Globus pallidus (tissue), 1 donor: Measurements from ENCODE around the gene ARPP19.
"Not testable (repeated sequence)": the region's sequence is repeated elsewhere in the genome, so short reads cannot be mapped to it uniquely, and the experiment has no call there.

Experiments used
- DNase-seq: peaks from one replicate; pipeline ENCODE4 v3.0.0-alpha.2; 2015; ENCODE audit warnings: low spot score

Gene ARPP19, protein sequence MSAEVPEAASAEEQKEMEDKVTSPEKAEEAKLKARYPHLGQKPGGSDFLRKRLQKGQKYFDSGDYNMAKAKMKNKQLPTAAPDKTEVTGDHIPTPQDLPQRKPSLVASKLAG

DNA sequence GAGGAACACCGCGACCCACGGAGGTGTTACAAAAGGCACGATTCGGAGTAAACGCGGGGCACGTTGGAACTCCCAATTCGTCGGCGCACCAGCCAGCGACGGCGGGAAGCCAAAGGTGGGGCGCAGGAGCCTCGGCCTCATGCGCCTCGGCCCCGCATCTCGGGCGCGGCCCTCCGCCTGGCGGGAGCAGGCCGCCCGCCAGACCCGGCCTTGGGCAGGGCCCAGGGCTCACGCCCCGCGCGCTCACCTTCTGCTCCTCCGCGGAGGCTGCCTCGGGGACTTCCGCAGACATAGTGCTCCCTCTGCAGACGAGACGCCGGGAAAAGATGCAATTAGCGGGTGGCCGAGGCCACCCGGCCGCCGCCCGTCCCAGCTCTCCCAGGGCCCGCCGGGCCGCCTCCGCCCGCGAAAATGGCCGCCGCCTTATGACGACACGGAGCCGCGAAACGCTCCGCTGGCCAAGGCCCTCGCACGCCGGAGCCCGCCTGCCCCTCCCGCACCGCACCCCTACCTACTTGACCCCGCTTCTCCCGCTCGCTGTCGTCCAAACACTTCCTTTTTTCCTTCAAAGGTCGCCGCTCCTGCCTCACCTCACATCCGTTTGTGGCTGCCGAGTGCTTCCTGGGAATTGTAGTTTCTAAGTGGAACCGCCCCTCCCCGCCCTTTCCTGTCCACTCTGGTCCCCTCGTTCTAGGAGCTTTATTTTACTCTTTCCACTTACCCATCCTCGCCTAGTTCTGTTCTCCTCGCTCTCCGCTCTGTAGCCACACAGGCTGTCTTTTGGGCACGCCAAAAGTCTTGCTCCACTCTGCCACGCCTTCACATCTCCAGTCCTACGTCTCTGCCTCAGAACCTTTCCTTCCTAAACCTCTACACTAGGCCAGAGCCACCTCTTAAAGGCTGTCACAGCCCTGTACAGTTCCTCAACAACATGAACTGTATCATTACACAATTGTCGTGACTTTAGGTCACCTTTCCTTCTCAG lies at the start of gene ARPP19:
Gene ARPP19 (minus strand): TSS at position 430 of the 985 bp plus-strand sequence. CDS start 138 bp downstream, at position 292.
- DNase-seq: peak; percentile 87

DNA sequence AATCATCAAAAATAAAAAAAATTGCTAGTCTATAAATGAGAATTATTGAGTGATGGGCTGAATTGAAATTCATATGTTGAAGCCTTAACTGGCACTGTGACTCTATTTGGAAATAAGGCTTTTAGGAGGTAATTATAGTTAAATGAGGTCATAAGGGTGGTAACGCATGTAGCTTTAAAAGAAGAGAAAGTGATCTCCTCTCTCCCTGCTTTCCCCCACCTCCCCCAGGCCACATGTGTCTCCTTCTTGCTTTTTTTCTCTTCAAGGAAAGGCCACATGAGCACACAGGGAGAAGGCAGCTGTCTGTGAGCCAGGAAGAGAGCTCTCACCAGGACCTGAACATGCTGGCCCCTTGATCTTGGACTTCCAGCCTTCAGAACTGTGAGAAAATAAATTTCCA lies 48.2 kb upstream of the ARPP19 start:
- DNase-seq: no peak

DNA sequence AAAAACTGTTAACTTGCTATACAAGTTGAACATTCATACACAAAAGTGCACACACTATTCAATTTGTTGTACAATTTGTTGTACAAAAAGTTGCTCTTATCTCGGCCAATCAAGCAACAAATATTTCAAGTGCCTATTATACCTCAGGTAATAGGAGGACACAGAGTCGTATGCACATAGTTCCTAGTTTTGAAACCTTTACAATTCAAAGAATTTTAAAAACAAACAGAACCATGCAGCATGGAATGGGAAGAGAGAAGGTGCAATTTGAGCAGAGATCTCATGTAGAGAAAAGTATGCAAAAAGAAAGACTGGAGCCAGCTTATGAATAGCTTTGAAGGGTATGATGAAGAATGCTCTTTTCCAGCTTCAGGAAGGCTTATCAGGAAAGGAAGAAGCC lies 46.5 kb upstream of the ARPP19 start:
- DNase-seq: no peak

DNA sequence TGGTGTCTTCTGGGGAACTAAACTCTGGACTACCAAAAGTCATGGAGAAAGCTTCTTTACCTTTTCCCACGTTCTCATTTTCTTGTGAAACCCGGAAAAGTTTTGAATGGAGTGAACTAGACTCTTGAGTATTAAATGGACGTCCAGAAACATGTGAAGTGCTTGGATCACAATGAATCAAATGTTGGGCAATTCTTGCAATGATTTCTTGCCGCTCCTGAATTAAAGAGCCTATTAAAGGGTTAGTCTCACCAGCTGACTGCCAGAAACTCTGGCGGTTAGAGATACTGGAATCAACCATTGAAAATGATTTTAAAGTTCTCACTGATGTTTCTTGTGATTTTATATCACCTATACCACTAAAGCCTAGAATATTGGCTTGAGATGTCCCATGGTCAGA lies 40.8 kb upstream of the ARPP19 start:
- no peak for DNase-seq

DNA sequence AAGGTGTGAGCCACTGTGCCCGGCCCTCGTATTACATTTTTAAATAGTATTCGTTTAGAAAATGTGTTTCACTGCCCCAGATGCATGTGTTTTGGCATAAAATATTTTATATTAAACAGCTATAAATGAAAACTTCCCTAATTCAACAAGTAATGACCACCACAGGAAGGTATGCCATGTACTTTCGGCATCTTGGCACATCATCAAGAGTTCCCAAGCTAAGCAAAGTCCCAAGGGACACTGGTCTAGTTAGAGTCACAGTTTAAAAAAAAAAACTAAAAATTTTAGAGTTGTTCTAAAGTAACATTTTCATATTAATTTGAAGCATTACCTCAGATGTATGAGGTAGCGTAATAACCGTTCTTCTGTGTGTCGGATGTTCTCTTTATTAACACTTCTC lies 15.6 kb upstream of the ARPP19 start:
- DNase-seq: no peak

DNA sequence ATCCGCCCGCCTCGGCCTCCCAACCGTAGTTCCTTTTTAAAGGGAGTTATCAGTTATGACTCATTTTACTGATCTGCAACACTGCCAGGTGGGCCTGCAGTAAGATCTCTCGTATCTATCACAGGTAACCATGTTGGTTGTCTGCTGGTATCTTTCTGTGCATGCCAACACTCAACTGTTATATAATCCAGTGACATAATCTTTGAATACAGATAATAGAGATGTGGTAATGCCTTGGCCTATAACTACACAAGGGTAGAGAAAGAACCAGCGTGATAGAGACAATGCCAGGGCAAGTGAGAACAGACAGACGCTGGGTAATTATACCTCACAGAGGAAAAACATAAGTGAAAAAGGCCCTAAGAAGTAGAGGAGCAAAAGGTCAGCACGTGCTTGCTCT lies 11.0 kb upstream of the ARPP19 start:
- no peak for DNase-seq

DNA sequence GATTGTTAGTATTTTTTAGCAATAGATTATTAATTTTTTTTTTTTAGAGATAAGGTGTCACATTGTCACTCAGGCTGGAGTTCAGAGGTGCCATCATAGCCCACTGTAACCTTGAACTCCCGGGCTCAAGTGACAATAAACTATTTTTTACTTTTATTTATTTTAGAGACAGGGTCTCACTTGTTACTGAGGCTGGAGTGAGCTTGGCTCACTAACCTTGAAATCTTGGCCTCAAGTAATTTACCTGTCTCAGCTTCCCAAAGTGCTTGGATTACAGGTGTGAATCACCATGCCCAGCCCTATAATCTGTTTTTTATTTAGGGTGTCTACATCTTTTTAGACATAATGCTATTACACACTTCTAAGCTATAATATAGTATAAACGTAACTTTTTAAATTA lies 7.9 kb upstream of the ARPP19 start:
- DNase-seq: no peak

DNA sequence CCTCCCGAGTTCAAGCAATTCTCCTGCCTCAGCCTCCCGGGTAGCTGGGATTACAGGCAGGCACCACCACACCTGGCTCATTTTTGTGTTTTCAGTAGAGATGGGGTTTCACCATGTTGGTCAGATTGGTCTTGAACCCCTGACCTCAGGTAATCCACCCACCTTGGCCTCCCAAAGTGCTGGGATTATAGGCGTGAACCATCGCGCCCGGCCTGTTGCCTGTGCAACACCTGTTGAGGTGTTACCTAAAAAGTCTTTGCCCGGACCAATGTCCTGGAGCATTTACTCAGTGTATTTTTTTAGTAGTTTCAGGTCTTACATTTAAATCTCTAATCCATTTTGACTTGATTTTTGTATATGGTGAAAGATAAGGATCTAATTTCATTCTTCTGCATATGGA lies 6.7 kb upstream of the ARPP19 start:
- not testable (repeated sequence) for DNase-seq

DNA sequence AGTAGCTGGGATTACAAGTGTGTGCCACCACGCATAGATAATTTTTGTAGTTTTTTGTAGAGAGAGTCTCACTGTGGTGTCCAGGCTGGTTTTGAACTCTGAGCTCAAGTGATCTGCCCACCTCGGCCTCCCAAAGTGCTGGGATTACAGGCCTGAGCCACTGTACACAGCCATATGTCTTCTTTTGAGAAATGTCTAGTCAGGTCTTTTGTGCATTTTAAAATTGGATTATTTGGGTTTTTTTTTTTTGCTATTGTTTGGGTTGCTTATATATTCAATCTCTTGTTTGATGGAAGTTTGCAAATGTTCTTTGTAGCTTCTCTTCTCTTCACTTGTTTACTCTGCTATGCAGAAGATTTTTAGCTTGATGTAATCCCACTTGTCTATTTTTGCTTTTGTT lies 6.2 kb upstream of the ARPP19 start:
- no peak for DNase-seq

DNA sequence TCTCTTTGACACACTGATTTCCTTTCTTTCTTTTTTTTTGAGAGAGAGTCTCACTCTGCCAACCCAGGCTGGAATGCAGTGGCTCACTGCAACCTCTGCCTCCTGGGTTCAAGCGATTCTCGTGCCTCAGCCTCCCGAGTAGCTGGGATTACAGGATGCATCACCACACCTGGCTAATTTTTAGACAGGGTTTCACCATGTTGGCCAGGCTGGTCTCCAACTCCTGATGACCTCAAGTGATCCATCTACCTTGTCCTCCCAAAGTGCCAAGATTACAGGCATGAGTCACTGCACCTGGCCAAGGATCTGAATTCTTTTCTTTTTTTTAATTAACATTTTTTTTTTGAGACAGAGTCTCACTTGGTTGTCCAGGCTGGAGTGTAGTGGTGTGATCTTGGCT lies 5.8 kb upstream of the ARPP19 start:
- not testable (repeated sequence) for DNase-seq

DNA sequence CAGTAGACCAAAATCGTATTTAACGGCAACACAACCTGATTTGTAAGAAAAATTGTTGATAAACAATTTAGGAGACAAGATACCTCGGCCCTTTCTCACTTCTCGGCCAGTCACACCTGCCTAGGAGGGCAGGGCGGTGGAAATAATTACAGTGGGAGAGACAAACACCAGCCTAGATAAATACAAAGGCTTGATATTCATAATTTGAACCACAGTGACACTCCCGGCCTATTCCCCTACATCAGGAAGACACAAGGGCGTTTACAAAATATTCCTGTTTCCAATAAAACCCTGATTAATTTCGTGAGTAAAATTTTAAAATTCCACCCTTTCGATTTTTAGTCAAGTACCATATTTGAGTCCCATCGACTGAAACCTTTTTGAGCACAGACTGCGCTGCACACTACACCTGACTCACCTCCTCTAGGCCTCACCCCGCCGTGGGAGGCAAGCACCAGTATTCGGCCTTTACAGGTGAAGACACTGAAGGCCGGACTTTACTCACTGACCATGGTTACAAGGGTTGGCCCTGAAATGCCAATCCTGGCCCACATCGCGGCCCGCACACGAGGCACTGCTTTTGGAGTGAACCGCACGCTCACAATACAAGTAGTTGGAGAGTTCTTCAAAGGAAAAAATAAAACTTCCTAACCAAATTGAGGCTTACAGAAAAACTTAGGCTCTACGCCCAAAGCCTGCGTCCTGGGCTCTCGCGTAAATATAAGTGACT lies 794 bp downstream of the ARPP19 start:
- no peak for DNase-seq

DNA sequence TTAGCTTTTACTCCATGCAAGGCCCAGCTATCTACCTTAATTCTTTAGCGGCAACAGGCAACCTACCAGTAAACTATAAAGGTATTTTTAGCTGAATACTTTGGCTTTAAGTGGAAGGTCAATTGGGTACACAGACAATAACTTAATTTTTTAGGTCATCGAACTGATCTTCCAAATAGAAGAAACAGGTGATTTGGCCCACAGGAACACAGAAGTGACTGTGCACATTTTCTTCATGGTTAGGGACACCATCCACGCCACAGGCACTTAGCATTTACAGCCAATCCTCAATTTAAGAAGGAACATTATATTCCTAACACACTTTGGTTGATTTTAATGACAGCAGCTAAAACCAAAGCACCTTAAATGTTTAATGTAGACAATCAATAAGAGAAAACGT lies 1.9 kb downstream of the ARPP19 start:
- no peak for DNase-seq

DNA sequence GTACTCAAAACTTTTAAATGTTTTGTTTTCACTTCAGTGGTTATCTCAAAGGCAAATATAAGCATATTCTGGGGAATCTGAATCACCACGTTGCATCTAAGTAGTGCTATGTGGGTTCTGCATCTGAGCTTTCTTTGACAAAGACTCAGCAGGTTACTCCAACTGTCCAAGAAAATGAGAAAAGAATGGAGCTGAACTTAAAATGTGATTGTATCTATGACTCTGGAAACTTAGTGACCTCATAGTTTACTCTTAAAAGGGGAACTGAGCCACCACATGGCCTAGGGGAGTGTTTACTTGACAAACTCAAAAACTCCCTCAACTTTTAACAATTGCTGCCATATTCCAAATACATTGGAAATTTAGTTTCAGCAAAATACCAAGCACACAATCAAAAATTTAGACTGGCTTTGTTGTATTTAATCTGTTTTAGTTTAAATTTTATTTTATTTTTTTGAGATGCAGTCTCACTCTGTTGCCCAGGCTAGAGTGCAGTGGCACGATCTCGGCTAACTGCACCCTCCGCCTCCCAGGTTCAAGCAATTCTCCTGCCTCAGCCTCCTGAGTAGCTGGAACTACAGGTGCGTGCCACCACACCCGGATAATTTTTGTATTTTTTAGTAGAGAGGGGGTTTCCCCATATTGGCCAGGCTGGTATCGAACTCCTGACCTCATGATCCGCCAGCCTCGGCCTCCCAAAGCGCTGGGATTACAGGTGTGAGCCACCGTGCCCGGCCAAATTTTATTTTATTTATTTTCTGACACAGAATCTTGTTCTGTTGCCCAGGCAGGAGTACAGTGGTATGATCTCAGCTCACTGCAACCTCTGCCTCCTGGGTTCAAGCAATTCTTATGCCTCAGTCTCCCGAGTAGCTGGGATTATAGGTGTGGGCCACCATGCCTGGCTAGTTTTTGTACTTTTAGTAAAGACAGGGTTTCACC lies 3.1 kb downstream of the ARPP19 start:
- DNase-seq: not testable (repeated sequence)

DNA sequence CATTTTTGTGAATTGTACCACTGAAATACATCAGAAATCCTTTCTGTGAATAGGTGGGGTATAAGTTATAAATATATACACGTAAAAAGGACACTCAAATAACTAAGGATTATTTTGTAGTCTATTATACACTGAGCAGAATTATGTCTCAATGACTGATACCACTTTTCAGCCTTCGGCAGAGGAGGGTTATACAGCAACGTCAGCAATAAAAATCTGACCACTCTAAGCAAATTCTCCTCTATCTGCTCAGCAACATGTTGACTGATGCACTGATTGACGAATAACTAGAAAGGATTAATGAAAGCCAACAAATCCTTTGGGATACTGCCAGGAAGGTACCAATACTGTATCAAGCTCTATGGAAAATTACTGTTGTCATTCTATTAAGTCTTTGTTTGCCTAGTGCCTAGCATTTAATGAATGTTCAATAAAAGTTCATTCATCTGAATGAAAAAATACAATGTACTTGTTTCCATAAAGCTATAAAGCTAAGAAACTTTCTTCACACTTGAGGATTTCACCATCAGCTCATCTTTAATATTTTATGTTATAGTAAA lies 5.2 kb downstream of the ARPP19 start:
- no peak for DNase-seq

DNA sequence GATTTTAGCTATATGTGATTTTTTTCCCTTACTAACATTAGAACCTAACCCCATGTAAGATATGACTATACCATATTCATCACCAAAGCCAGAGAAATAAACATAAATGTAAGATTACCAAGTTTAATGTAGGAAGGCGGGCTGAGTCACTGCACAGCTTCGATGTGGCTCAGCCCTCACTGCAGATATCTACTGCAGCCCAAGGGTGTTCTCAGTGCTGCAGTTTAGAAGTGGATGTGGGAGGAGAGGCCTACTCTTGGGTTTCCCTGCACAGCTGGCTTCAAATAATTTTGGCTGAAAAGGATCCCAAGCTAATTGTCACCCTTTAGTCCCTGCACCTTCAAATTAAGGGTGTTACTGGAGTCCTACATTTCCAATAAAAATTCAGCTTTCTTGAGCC lies 9.3 kb downstream of the ARPP19 start:
- DNase-seq: no peak

DNA sequence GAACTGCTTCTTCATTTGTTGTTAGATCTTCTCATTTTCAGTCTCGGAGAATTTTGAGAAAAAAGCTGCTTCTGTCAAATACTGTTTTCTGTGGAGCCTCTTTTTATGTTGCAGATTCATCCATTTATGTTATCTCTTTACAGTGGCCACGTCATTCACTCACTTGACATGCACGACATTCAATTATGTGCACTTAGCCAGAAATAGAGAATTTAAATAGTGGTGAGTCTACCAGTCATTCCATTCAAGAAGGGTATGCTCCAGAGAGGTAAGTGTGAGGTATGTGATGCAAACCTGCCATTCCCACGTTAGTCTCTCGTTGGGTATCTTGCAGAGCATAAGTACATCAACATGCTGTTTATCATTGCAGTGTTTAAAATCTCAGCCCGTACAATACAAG lies 9.8 kb downstream of the ARPP19 start:
- DNase-seq: no peak

DNA sequence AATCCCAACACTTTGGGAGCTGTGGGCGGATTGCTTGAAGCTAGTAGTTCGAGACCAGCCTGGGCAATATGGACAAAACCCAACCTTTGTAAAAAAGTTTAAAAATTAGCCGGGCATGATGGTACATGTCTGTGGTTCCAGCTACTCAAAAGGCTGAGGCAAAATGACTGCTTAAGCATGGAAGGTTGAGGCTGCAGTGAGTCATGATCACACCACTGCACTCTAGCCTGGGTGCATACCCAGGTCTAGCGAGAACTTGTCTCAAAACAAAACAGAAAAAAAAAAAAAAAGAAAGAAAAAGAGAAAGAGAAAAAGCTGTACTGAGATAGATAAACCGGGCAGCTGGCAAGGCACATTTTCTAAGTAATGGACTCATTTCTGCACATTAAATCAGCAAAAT lies 10.6 kb downstream of the ARPP19 start:
- no peak for DNase-seq

DNA sequence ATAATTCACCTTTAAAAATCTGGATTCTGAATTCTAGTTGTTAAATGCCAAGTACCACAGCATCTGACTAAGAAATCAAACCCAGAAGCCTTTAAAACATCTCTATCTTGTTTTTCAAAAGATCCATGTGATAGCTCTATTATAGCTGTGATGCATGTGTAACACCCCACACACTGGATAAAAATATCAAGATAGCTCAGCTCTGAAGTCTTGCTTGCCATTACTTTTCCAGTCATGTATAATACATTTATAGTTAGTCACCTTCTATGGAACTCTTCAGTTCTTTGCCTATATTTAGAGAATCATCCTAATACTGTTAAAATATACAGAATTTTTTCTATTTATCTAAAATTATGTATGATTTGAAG lies 11.6 kb downstream of the ARPP19 start:
- DNase-seq: no peak

DNA sequence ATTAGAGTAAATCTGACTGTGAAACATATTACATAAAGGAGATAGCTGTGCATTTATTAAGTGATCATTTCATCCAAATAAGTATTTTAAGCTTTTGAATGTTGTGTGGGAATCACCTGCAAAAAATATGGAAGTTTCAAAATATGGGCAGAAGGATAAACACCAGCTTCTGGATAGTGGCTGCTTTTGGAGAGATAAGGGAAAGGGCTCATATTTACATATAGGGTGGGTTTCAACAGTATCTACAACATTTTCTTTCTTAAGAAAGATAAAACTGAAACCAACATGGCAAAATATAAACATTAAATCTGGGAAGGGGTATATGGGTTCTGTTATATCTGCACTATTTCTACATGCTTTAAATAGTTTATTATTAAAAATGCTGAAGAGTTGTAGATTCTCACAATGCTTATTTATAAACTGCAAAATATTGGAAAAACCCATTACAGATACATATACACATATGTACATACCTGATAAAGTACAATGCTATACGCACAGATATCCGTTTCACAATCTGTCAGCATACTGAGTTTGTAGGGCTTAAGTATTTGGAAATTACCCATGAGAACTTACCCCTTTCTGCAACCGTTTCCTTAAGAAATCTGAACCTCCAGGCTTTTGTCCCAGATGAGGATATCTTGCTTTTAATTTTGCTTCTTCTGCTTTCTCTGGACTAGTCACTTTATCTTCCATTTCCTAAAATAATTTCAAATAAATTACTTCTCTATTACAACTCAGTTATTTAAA lies 12.1 kb downstream of the ARPP19 start:
- no peak for DNase-seq

DNA sequence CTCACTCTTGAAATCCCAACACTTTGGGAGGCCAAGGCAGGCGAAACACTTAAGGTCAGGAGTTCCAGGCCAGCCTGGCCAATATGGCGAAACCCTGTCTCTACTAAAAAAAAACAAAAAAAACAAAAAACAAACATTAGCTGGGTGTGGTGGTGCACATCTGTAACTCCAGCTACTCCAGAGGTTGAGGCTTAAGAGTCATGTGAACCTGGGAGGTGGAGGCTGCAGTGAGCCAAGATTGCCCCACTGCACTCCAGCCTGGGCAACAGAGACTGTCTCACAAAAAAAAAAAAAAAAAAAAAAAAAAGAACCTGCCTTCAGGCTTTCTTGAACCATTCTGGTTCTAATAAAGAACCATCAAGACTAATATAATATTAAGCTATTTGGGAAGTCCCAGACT lies 16.5 kb downstream of the ARPP19 start:
- no peak for DNase-seq

DNA sequence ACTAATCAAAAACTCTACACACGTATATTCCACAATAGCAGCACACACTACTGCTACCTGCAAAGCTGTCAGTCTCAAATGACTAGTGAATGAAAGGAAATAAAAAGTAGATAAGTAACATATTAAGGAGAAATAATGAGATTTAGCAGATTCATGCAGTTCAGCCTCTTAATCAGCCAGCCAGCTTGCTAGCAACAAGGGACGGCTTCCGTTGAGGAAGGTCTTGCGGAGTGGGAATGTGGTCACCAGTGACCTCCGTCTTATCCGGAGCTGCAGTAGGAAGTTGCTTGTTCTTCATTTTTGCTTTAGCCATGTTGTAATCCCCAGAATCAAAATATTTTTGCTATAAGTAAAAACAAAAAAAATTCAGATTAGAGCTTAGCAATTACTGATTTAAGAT lies 17.1 kb downstream of the ARPP19 start:
- peak; percentile 13 for DNase-seq
